ENCODE data around the gene FHAD1. TPM values are rescaled to one million over a fixed set of nuclear protein-coding genes. Genes with fewer than 3 reads are reported as not detected.
A peak's percentile ranks its signal among the peaks of the same experiment; 100 is the strongest.

The FHAD1 gene
- total and polyA plus RNA-seq, 2 of the 13 experiments (the other 11 are each of a cell fraction or from before 2014, with no cell fraction given) = not detected

DNA sequence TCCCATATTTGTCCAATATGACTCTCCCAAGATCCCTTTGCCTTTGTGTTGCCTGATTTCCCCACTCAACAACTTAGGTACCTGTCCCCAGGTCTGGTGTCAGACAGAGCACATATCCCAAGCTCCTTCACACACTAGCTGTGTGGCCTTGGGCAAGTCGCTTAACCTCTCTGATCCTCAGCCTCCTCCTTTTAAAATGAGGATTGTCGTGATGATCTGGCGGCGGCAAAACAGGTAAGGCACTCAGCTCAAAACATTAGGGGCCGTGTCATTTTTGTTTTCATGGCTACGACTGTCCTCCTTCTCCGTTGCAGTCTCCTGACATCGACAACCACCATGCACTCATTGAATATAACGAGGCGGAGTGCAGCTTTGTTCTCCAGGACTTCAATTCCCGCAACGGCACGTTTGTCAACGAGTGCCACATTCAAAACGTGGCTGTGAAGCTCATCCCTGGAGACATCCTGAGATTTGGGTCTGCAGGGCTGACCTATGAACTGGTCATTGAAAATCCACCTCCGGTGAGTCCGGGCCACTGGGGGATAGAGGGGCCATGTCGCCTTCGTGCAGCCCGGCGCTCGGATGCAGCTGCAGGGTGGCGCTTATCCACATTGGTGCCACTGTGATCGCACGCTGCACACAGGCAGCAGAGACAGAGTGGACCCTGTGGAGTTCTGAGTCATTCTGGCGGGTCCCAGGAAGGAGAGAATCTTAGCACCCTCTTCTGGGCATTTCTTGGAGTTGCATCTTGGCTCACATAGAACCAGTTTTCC lies 25.2 kb downstream of the FHAD1 start (continued):
- peak; percentile 81 for TF ChIP-seq UBTF (CRISPR knock-in tag; IDR thresholded peaks at IDR 0.05)
- no peak for TF ChIP-seq IRF1 (CRISPR knock-in tag; IDR thresholded peaks at IDR 0.05; ENCODE audit: low read depth)
- TF ChIP-seq EEA1 (CRISPR knock-in tag; IDR thresholded peaks at IDR 0.05; ENCODE audit: borderline replicate concordance) = no peak
- peak; percentile 84; the same call in 1 of the 2 replicates for TF ChIP-seq ERF (CRISPR knock-in tag; IDR thresholded peaks at IDR 0.05)
- TF ChIP-seq ZBTB39 (CRISPR knock-in tag; IDR thresholded peaks at IDR 0.05) = no peak
- TF ChIP-seq RCOR2 (CRISPR knock-in tag; IDR thresholded peaks at IDR 0.05) = 0 out of 2 replicates have a peak, but pooled peaks have one; percentile 36
- peak; percentile 59; the same call in 1 of the 2 replicates for TF ChIP-seq KAT8 (CRISPR knock-in tag; IDR thresholded peaks at IDR 0.05)
- peak; percentile 74; the same call in 1 of the 2 replicates for TF ChIP-seq SP140L (CRISPR knock-in tag; IDR thresholded peaks at IDR 0.05; ENCODE audit: borderline replicate concordance)
- peak; percentile 56; the same call in 1 of the 2 replicates for TF ChIP-seq ZNF788 (CRISPR knock-in tag; IDR thresholded peaks at IDR 0.05; ENCODE audit: borderline replicate concordance)
- TF ChIP-seq KLF11 (CRISPR knock-in tag; IDR thresholded peaks at IDR 0.05) = no peak
- no peak for TF ChIP-seq ZNF510 (CRISPR knock-in tag; IDR thresholded peaks at IDR 0.05; ENCODE audit: low read depth)
- TF ChIP-seq ESRRA (CRISPR knock-in tag; IDR thresholded peaks at IDR 0.05; ENCODE audit: low read depth) = no peak
- no peak for TF ChIP-seq ZIK1 (CRISPR knock-in tag; IDR thresholded peaks at IDR 0.05; ENCODE audit: borderline replicate concordance, low read depth)
- TF ChIP-seq ZSCAN29 (CRISPR knock-in tag; conservative IDR thresholded peaks at IDR 0.05) = no peak
- TF ChIP-seq ZNF10 (CRISPR knock-in tag; IDR thresholded peaks at IDR 0.05; ENCODE audit: borderline replicate concordance, low read depth) = no peak
- TF ChIP-seq CENPX (CRISPR knock-in tag; IDR thresholded peaks at IDR 0.05) = no peak
- TF ChIP-seq PHF21A (CRISPR knock-in tag; IDR thresholded peaks at IDR 0.05) = no peak
- TF ChIP-seq U2AF2 (IDR thresholded peaks at IDR 0.05; ENCODE audit: low read depth, low read length) = no peak
- peak; percentile 54; the same call in 1 of the 2 replicates for TF ChIP-seq ZBTB7A (CRISPR knock-in tag; IDR thresholded peaks at IDR 0.05)
- no peak for TF ChIP-seq ZNF280D (CRISPR knock-in tag; IDR thresholded peaks at IDR 0.05)
- no peak for TF ChIP-seq AGO1 (IDR thresholded peaks at IDR 0.05; ENCODE audit: low read depth, low read length, poor library complexity, severe bottlenecking)

Measured in HepG2 (cell line).